Suprapubic skin (tissue), 4 donors: ENCODE data around the gene PARP14. TPM values are rescaled to one million over a fixed set of nuclear protein-coding genes. Genes with fewer than 3 reads are reported as not detected.

Source experiments
- DNase-seq, 2 donors: peaks; one replicate each; pipeline ENCODE4 v3.0.0-alpha.2; 2019; ENCODE audit warnings: low spot score in 2 of 2
- H3K27ac ChIP-seq: fragments of 200-600 bp; sonication (generic); one replicate; pipeline ENCODE4 v1.5.1; 2019
- H3K27me3 ChIP-seq: fragments of 200-600 bp; sonication (generic); one replicate; pipeline ENCODE4 v1.5.1; 2019
- H3K36me3 ChIP-seq: fragments of 200-600 bp; sonication (generic); one replicate; pipeline ENCODE4 v1.5.1; 2019
- H3K4me1 ChIP-seq: fragments of 200-600 bp; sonication (generic); one replicate; pipeline ENCODE4 v1.5.1; 2019
- H3K4me3 ChIP-seq: fragments of 200-600 bp; sonication (generic); one replicate; pipeline ENCODE4 v1.5.1; 2019; ENCODE audit warnings: mild to moderate bottlenecking
- H3K9me3 ChIP-seq: fragments of 200-600 bp; sonication (generic); one replicate; pipeline ENCODE4 v1.5.1; 2019
- CTCF ChIP-seq, 2 donors: fragments of 200-600 bp in 1 of 2; fragments of 450-650 bp in 1 of 2; sonication (generic) in 1 of 2; IDR thresholded peaks; one replicate each; pipeline ENCODE4 v1.5.1; 2016 to 2019; ENCODE audit warnings: antibody characterized with exemption in 2 of 2, mild to moderate bottlenecking in 1 of 2, moderate library complexity in 1 of 2
- EP300 ChIP-seq: sonication (generic); formaldehyde crosslinking; IDR thresholded peaks from one replicate; pipeline ENCODE4 v1.6.1; 2017; ENCODE audit warnings: antibody characterized with exemption
- POLR2A ChIP-seq, 2 donors: fragments of 450-650 bp; IDR thresholded peaks; one replicate each; pipeline ENCODE4 v1.6.1; 2017; ENCODE audit warnings: antibody characterized with exemption in 2 of 2, mild to moderate bottlenecking in 2 of 2, moderate library complexity in 2 of 2
- POLR2AphosphoS5 ChIP-seq, 3 donors: sonication (generic); formaldehyde crosslinking; IDR thresholded peaks; one replicate each; pipeline ENCODE4 v1.6.1; 2017; ENCODE audit warnings: antibody characterized with exemption in 3 of 3
- WGBS: methylation state at CpG from one replicate; pipeline ENCODE4 v1.1.5; 2018; 5-methylcytosine and 5-hydroxymethylcytosine counted together
- total RNA-seq, 4 donors: library from RNA; depleted of rRNA; stranded (reverse); fragments of >200 nt; gene quantifications; one replicate each; pipeline ENCODE4 v1.1.0, GENCODE V29; 2016

Gene PARP14
- total RNA-seq, 4 donors from 2014 or later = 5.2 to 34.9 (median 14.5) TPM

- TF ChIP-seq POLR2AphosphoS5 (IDR thresholded peaks at IDR 0.05) = no peak
- no peak for TF ChIP-seq CTCF (IDR thresholded peaks at IDR 0.05)
- no peak for TF ChIP-seq POLR2A (IDR thresholded peaks at IDR 0.05)
- no peak for TF ChIP-seq EP300
- no peaks in the 10 kb centered on the region for H3K27me3 ChIP-seq
- WGBS = 76% methylated on average over 3 of the region's 3 CpGs
- no peak overlapping the region for H3K4me3 ChIP-seq
- no peak for DNase-seq
- no peaks in the 10 kb centered on the region for H3K9me3 ChIP-seq
- H3K27ac ChIP-seq = peak overlapping the region; percentile 0
- peaks cover 3% of the 10 kb centered on the region for H3K36me3 ChIP-seq
- H3K4me1 ChIP-seq = peaks cover 4% of the 10 kb centered on the region
Measured at GRCh38 chr3:122767540-122768372, 87.1 kb downstream of the PARP14 start.

- no peaks in the 10 kb centered on the region for H3K27me3 ChIP-seq
- H3K36me3 ChIP-seq = peaks cover 7% of the 10 kb centered on the region
- H3K4me3 ChIP-seq = no peak overlapping the region
- H3K9me3 ChIP-seq = no peaks in the 10 kb centered on the region
- no peak overlapping the region for H3K27ac ChIP-seq
- 90% methylated on average over 5 of the region's 5 CpGs for WGBS
- peaks cover 4% of the 10 kb centered on the region for H3K4me1 ChIP-seq
- no peak for DNase-seq
- TF ChIP-seq POLR2A (IDR thresholded peaks at IDR 0.05) = no peak
- TF ChIP-seq EP300 = no peak
- TF ChIP-seq POLR2AphosphoS5 (IDR thresholded peaks at IDR 0.05) = no peak
- no peak for TF ChIP-seq CTCF (IDR thresholded peaks at IDR 0.05)
Measured at GRCh38 chr3:122770521-122771202, 90.0 kb downstream of the PARP14 start.

GRCh38 chr3:122772827-122773226 is 92.2 kb downstream of the PARP14 start:
- Histone ChIP-seq H3K27me3 (no peaks in the 10 kb centered on the region), H3K36me3 (peaks cover 7% of the 10 kb centered on the region), H3K27ac (no peak overlapping the region), H3K9me3 (no peaks in the 10 kb centered on the region), H3K4me3 (no peak overlapping the region), H3K4me1 (peaks cover 4% of the 10 kb centered on the region)
- DNase-seq = no peak
- TF ChIP-seq POLR2AphosphoS5 (IDR thresholded peaks at IDR 0.05) = no peak
- no peak for TF ChIP-seq EP300
- TF ChIP-seq CTCF (IDR thresholded peaks at IDR 0.05) = no peak
- WGBS = 92% methylated on average over 1 of the region's 1 CpG

GRCh38 chr3:122773944-122774509 is 93.4 kb downstream of the PARP14 start:
- no peak overlapping the region for H3K4me3 ChIP-seq
- no peaks in the 10 kb centered on the region for H3K4me1 ChIP-seq
- H3K9me3 ChIP-seq = no peaks in the 10 kb centered on the region
- TF ChIP-seq EP300 (no peak), POLR2AphosphoS5 (IDR thresholded peaks at IDR 0.05) (no peak), CTCF (IDR thresholded peaks at IDR 0.05) (no peak), POLR2A (IDR thresholded peaks at IDR 0.05) (no peak)
- WGBS = 93% methylated on average over 3 of the region's 3 CpGs
- H3K27me3 ChIP-seq = no peaks in the 10 kb centered on the region
- H3K27ac ChIP-seq = no peak overlapping the region
- DNase-seq = no peak
- H3K36me3 ChIP-seq = peaks cover 7% of the 10 kb centered on the region

GRCh38 chr3:122774564-122774963 is 93.9 kb downstream of the PARP14 start:
- Histone ChIP-seq H3K27ac (no peak overlapping the region), H3K4me3 (no peak overlapping the region), H3K27me3 (no peaks in the 10 kb centered on the region), H3K36me3 (peaks cover 7% of the 10 kb centered on the region), H3K9me3 (no peaks in the 10 kb centered on the region), H3K4me1 (no peaks in the 10 kb centered on the region)
- whole genome bisulfite sequencing = 92% methylated on average over 3 of the region's 3 CpGs
- no peak for DNase-seq
- TF ChIP-seq EP300 = no peak
- no peak for TF ChIP-seq CTCF (IDR thresholded peaks at IDR 0.05)
- no peak for TF ChIP-seq POLR2AphosphoS5 (IDR thresholded peaks at IDR 0.05)
- TF ChIP-seq POLR2A (IDR thresholded peaks at IDR 0.05) = no peak
